Measurements from ENCODE around the gene MB21D2.

MB21D2 gene

GRCh38 chr3:192751148-192751547, 166.5 kb downstream of the MB21D2 start:
- 83% methylated on average over 1 of the region's 2 CpGs for WGBS (ENCODE audit: insufficient coverage)
- no peak for DNase-seq
- POLR2A ChIA-PET = no interaction called here
- H3K4me1 ChIP-seq (ENCODE audit: control extremely low read depth in 1 of 4, control insufficient read depth in 4 of 4, insufficient read depth in 4 of 4, low read length in 3 of 4) = no peaks in the 10 kb centered on the region
- H3K9me3 ChIP-seq (ENCODE audit: control extremely low read depth in 1 of 5, control insufficient read depth in 4 of 5, insufficient read depth in 2 of 5, low read depth in 1 of 5, low read length in 4 of 5) = no peaks in the 10 kb centered on the region
- no peaks in the 10 kb centered on the region for H3K36me3 ChIP-seq (ENCODE audit: control insufficient read depth in 4 of 4, insufficient read depth in 4 of 4, low read length in 3 of 4)
- peaks cover 0 to 2% (median 0%) of the 10 kb centered on the region in 5 experiments for H3K27me3 ChIP-seq (replicated peaks in 2 of 5; ENCODE audit: control insufficient read depth in 4 of 5, insufficient read depth in 5 of 5, low read length in 4 of 5)
- H3K4me3 ChIP-seq (ENCODE audit: control insufficient read depth in 1 of 7, extremely low read depth in 1 of 7, insufficient read depth in 4 of 7, low read depth in 2 of 7, low read length in 6 of 7) = no peak overlapping the region
- CTCF ChIA-PET = no interaction called here
- no peak overlapping the region for H3K27ac ChIP-seq (ENCODE audit: insufficient read depth in 1 of 2, low read depth in 1 of 2, low read length in 2 of 2, poor library complexity in 1 of 2, severe bottlenecking in 2 of 2)

- peaks cover 0 to under 1% (median 0%) of the 10 kb centered on the region in 5 experiments for H3K9me3 ChIP-seq (ENCODE audit: control extremely low read depth in 1 of 5, control insufficient read depth in 4 of 5, insufficient read depth in 2 of 5, low read depth in 1 of 5, low read length in 4 of 5)
- H3K4me3 ChIP-seq (ENCODE audit: control insufficient read depth in 1 of 7, extremely low read depth in 1 of 7, insufficient read depth in 4 of 7, low read depth in 2 of 7, low read length in 6 of 7) = no peak overlapping the region
- ChIA-PET POLR2A (no interaction called here), CTCF (no interaction called here)
- 80% methylated on average over 5 of the region's 5 CpGs for WGBS (ENCODE audit: insufficient coverage)
- peaks cover 0 to 2% (median 0%) of the 10 kb centered on the region in 5 experiments for H3K27me3 ChIP-seq (replicated peaks in 2 of 5; ENCODE audit: control insufficient read depth in 4 of 5, insufficient read depth in 5 of 5, low read length in 4 of 5)
- no peaks in the 10 kb centered on the region for H3K4me1 ChIP-seq (ENCODE audit: control extremely low read depth in 1 of 4, control insufficient read depth in 4 of 4, insufficient read depth in 4 of 4, low read length in 3 of 4)
- DNase-seq = no peak
- H3K27ac ChIP-seq (ENCODE audit: insufficient read depth in 1 of 2, low read depth in 1 of 2, low read length in 2 of 2, poor library complexity in 1 of 2, severe bottlenecking in 2 of 2) = no peak overlapping the region
- no peaks in the 10 kb centered on the region for H3K36me3 ChIP-seq (ENCODE audit: control insufficient read depth in 4 of 4, insufficient read depth in 4 of 4, low read length in 3 of 4)
Measured at GRCh38 chr3:192750201-192750600, 167.5 kb downstream of the MB21D2 start.

- Histone ChIP-seq H3K27ac (ENCODE audit: insufficient read depth in 1 of 2, low read depth in 1 of 2, low read length in 2 of 2, poor library complexity in 1 of 2, severe bottlenecking in 2 of 2) (no peak overlapping the region), H3K27me3 (replicated peaks in 2 of 5; ENCODE audit: control insufficient read depth in 4 of 5, insufficient read depth in 5 of 5, low read length in 4 of 5) (peaks cover 0 to 2% (median 0%) of the 10 kb centered on the region in 5 experiments), H3K9me3 (ENCODE audit: control extremely low read depth in 1 of 5, control insufficient read depth in 4 of 5, insufficient read depth in 2 of 5, low read depth in 1 of 5, low read length in 4 of 5) (peaks cover 0 to 3% (median 0%) of the 10 kb centered on the region in 5 experiments), H3K4me3 (ENCODE audit: control insufficient read depth in 1 of 7, extremely low read depth in 1 of 7, insufficient read depth in 4 of 7, low read depth in 2 of 7, low read length in 6 of 7) (no peak overlapping the region), H3K4me1 (ENCODE audit: control extremely low read depth in 1 of 4, control insufficient read depth in 4 of 4, insufficient read depth in 4 of 4, low read length in 3 of 4) (no peaks in the 10 kb centered on the region), H3K36me3 (ENCODE audit: control insufficient read depth in 4 of 4, insufficient read depth in 4 of 4, low read length in 3 of 4) (no peaks in the 10 kb centered on the region)
- 83% methylated on average over 1 of the region's 3 CpGs for WGBS (ENCODE audit: insufficient coverage)
- CTCF ChIA-PET = no interaction called here
- POLR2A ChIA-PET = no interaction called here
- DNase-seq = no peak
Measured at GRCh38 chr3:192747746-192748145, 169.9 kb downstream of the MB21D2 start.

GRCh38 chr3:192747145-192747544, 170.5 kb downstream of the MB21D2 start:
- peaks cover 0 to 3% (median 0%) of the 10 kb centered on the region in 5 experiments for H3K9me3 ChIP-seq (ENCODE audit: control extremely low read depth in 1 of 5, control insufficient read depth in 4 of 5, insufficient read depth in 2 of 5, low read depth in 1 of 5, low read length in 4 of 5)
- H3K27ac ChIP-seq (ENCODE audit: insufficient read depth in 1 of 2, low read depth in 1 of 2, low read length in 2 of 2, poor library complexity in 1 of 2, severe bottlenecking in 2 of 2) = no peak overlapping the region
- no peak for DNase-seq
- no peaks in the 10 kb centered on the region for H3K36me3 ChIP-seq (ENCODE audit: control insufficient read depth in 4 of 4, insufficient read depth in 4 of 4, low read length in 3 of 4)
- ChIA-PET POLR2A (no interaction called here), CTCF (no interaction called here)
- H3K4me3 ChIP-seq (ENCODE audit: control insufficient read depth in 1 of 7, extremely low read depth in 1 of 7, insufficient read depth in 4 of 7, low read depth in 2 of 7, low read length in 6 of 7) = no peak overlapping the region
- no CpG with 5 or more reads among the region's 1 CpG for WGBS (ENCODE audit: insufficient coverage)
- no peaks in the 10 kb centered on the region for H3K4me1 ChIP-seq (ENCODE audit: control extremely low read depth in 1 of 4, control insufficient read depth in 4 of 4, insufficient read depth in 4 of 4, low read length in 3 of 4)
- H3K27me3 ChIP-seq (replicated peaks in 2 of 5; ENCODE audit: control insufficient read depth in 4 of 5, insufficient read depth in 5 of 5, low read length in 4 of 5) = peaks cover 0 to 2% (median 0%) of the 10 kb centered on the region in 5 experiments

All from common myeloid progenitor, CD34-positive (primary cell).